GM20431 (cell line): Measurements from ENCODE around the gene CHN1.

ENCODE experiments used
- in situ Hi-C: fragments of 300-500 bp; cut with MseI, MboI; formaldehyde crosslinking; loops from one replicate; pipeline ENCODE4 v1.15.0; 2020; ENCODE audit warnings: low sequenced_read_pairs; ENCODE audit not compliant: unreplicated experiment

CHN1 gene

GRCh38 chr2:174753038-174753633 is 252.0 kb downstream of the CHN1 start:
- in situ Hi-C loops: no loop called here

- in situ Hi-C loops: no loop called here
Measured at GRCh38 chr2:174752403-174753037, 252.7 kb downstream of the CHN1 start.

GRCh38 chr2:174750923-174751441 is 254.2 kb downstream of the CHN1 start:
- in situ Hi-C loops: no loop called here

- in situ Hi-C loops: no loop called here
Measured at GRCh38 chr2:174749793-174750192, 255.4 kb downstream of the CHN1 start.

GRCh38 chr2:174748948-174749347 is 256.2 kb downstream of the CHN1 start:
- in situ Hi-C loops: no loop called here
